Effector memory CD8-positive, alpha-beta T cell (primary cell): ENCODE measurements around the gene KCNMA1.

ENCODE experiments used
- ATAC-seq: fragments of 150-1000 bp; cut with Tn5 transposase; replicated peaks from 2 replicates; pipeline ENCODE4 v1.10.0; 2021; ENCODE audit warnings: mild to moderate bottlenecking, moderate library complexity
- DNase-seq, 3 experiments: peaks; one replicate each; pipeline ENCODE4 v3.0.0; 2021
- H3K27ac Mint-ChIP-seq, 2 donors: one replicate each; pipeline ENCODE4 v1.8.0; 2022; ENCODE audit warnings: mild to moderate bottlenecking in 2 of 2, mixed read lengths in 2 of 2, moderate library complexity in 2 of 2
- H3K27me3 Mint-ChIP-seq, 2 donors: one replicate each; pipeline ENCODE4 v1.8.0; 2022; ENCODE audit warnings: mixed read lengths in 2 of 2
- H3K36me3 Mint-ChIP-seq: one replicate; pipeline ENCODE4 v1.8.0; 2022; ENCODE audit warnings: mild to moderate bottlenecking, moderate library complexity, mixed read lengths; ENCODE audit not compliant: insufficient read depth
- H3K4me1 Mint-ChIP-seq, 2 donors: one replicate each; pipeline ENCODE4 v1.8.0; 2022; ENCODE audit warnings: low read depth in 2 of 2, mixed read lengths in 2 of 2
- H3K4me3 Mint-ChIP-seq, 2 donors: one replicate each; pipeline ENCODE4 v1.8.0; 2022; ENCODE audit warnings: mild to moderate bottlenecking in 2 of 2, mixed read lengths in 2 of 2, moderate library complexity in 2 of 2
- H3K9me3 Mint-ChIP-seq, 2 donors: one replicate each; pipeline ENCODE4 v1.8.0; 2022; ENCODE audit warnings: mixed read lengths in 2 of 2

The KCNMA1 gene

GRCh38 chr10:77049896-77050295, 587.7 kb downstream of the KCNMA1 start:
- Mint-ChIP-seq H3K4me1 (no peaks in the 10 kb centered on the region), H3K27ac (no peak overlapping the region)
- no peak for DNase-seq

GRCh38 chr10:77049146-77049545, 588.5 kb downstream of the KCNMA1 start:
- Mint-ChIP-seq H3K9me3 (no peaks in the 10 kb centered on the region), H3K4me3 (no peak overlapping the region), H3K36me3 (no peaks in the 10 kb centered on the region), H3K4me1 (no peaks in the 10 kb centered on the region), H3K27ac (no peak overlapping the region), H3K27me3 (peaks cover 13 to 23% of the 10 kb centered on the region in 2 donors)
- no peak for DNase-seq
- no peak for ATAC-seq

More at GRCh38 chr10:77049896-77050295, 587.7 kb downstream of the KCNMA1 start:
- Mint-ChIP-seq H3K4me3 (no peak overlapping the region), H3K9me3 (no peaks in the 10 kb centered on the region), H3K27me3 (peaks cover 16 to 24% of the 10 kb centered on the region in 2 donors), H3K36me3 (no peaks in the 10 kb centered on the region)
- ATAC-seq = no peak

GRCh38 chr10:77045085-77045484, 592.5 kb downstream of the KCNMA1 start:
- ATAC-seq (no peak), DNase-seq (no peak)
- H3K4me1 Mint-ChIP-seq = peaks cover 0 to 5% of the 10 kb centered on the region in 2 donors
- H3K4me3 Mint-ChIP-seq = no peak overlapping the region
- no peaks in the 10 kb centered on the region for H3K36me3 Mint-ChIP-seq
- peaks cover 0 to 17% of the 10 kb centered on the region in 2 donors for H3K27me3 Mint-ChIP-seq
- no peaks in the 10 kb centered on the region for H3K9me3 Mint-ChIP-seq
- H3K27ac Mint-ChIP-seq = no peak overlapping the region

GRCh38 chr10:77043420-77043763, 594.2 kb downstream of the KCNMA1 start:
- ATAC-seq (no peak), DNase-seq (no peak)
- peaks cover 0 to 5% of the 10 kb centered on the region in 2 donors for H3K4me1 Mint-ChIP-seq
- H3K4me3 Mint-ChIP-seq = no peak overlapping the region
- no peaks in the 10 kb centered on the region for H3K9me3 Mint-ChIP-seq
- peaks cover 0 to 9% of the 10 kb centered on the region in 2 donors for H3K27me3 Mint-ChIP-seq
- no peak overlapping the region for H3K27ac Mint-ChIP-seq
- H3K36me3 Mint-ChIP-seq = no peaks in the 10 kb centered on the region

GRCh38 chr10:77042706-77043419, 594.7 kb downstream of the KCNMA1 start:
- H3K9me3 Mint-ChIP-seq = no peaks in the 10 kb centered on the region
- H3K4me1 Mint-ChIP-seq = peaks cover 0 to 5% of the 10 kb centered on the region in 2 donors
- no peak overlapping the region for H3K27ac Mint-ChIP-seq
- H3K4me3 Mint-ChIP-seq = no peak overlapping the region
- DNase-seq = no peak
- peaks cover 0 to 9% of the 10 kb centered on the region in 2 donors for H3K27me3 Mint-ChIP-seq
- ATAC-seq = no peak
- H3K36me3 Mint-ChIP-seq = no peaks in the 10 kb centered on the region

- no peaks in the 10 kb centered on the region for H3K9me3 Mint-ChIP-seq
- peaks cover 0 to 9% of the 10 kb centered on the region in 2 donors for H3K27me3 Mint-ChIP-seq
- H3K4me3 Mint-ChIP-seq = peak overlapping the region; percentile 36 to 55
- peak in 2 of 3 experiments; percentile 0 to 1 for DNase-seq
- peaks cover 0 to 5% of the 10 kb centered on the region in 2 donors for H3K4me1 Mint-ChIP-seq
- ATAC-seq = peak; percentile 48
- H3K27ac Mint-ChIP-seq = peak overlapping the region; percentile 3 to 41
- no peaks in the 10 kb centered on the region for H3K36me3 Mint-ChIP-seq
Observed at GRCh38 chr10:77041636-77042258, 595.9 kb downstream of the KCNMA1 start.

- peaks cover 0 to 15% of the 10 kb centered on the region in 2 donors for H3K27me3 Mint-ChIP-seq
- no peak overlapping the region for H3K4me3 Mint-ChIP-seq
- ATAC-seq (no peak), DNase-seq (no peak)
- H3K36me3 Mint-ChIP-seq = no peaks in the 10 kb centered on the region
- peaks cover 0 to 5% of the 10 kb centered on the region in 2 donors for H3K4me1 Mint-ChIP-seq
- H3K27ac Mint-ChIP-seq = no peak overlapping the region
- H3K9me3 Mint-ChIP-seq = no peaks in the 10 kb centered on the region
Observed at GRCh38 chr10:77038407-77038806, 599.2 kb downstream of the KCNMA1 start.

GRCh38 chr10:77037735-77038403, 599.7 kb downstream of the KCNMA1 start:
- DNase-seq (no peak), ATAC-seq (no peak)
- Mint-ChIP-seq H3K27ac (peak overlapping the region in 1 of 2 donors; percentile 32), H3K4me3 (no peak overlapping the region), H3K27me3 (peaks cover 0 to 12% of the 10 kb centered on the region in 2 donors), H3K4me1 (peaks cover 0 to 5% of the 10 kb centered on the region in 2 donors), H3K9me3 (no peaks in the 10 kb centered on the region), H3K36me3 (no peaks in the 10 kb centered on the region)

- Mint-ChIP-seq H3K9me3 (no peaks in the 10 kb centered on the region), H3K36me3 (no peaks in the 10 kb centered on the region), H3K27ac (peak overlapping the region in 1 of 2 donors; percentile 32), H3K4me3 (no peak overlapping the region), H3K4me1 (peaks cover 0 to 5% of the 10 kb centered on the region in 2 donors), H3K27me3 (peaks cover 0 to 12% of the 10 kb centered on the region in 2 donors)
- DNase-seq = no peak
- ATAC-seq = no peak
Observed at GRCh38 chr10:77036993-77037734, 600.4 kb downstream of the KCNMA1 start.

- H3K4me3 Mint-ChIP-seq = no peak overlapping the region
- ATAC-seq (no peak), DNase-seq (no peak)
- H3K4me1 Mint-ChIP-seq = no peaks in the 10 kb centered on the region
- H3K27me3 Mint-ChIP-seq = peaks cover 0 to 16% of the 10 kb centered on the region in 2 donors
- H3K36me3 Mint-ChIP-seq = no peaks in the 10 kb centered on the region
- H3K9me3 Mint-ChIP-seq = no peaks in the 10 kb centered on the region
- no peak overlapping the region for H3K27ac Mint-ChIP-seq
Observed at GRCh38 chr10:77036276-77036675, 601.3 kb downstream of the KCNMA1 start.

GRCh38 chr10:77034795-77035194, 602.8 kb downstream of the KCNMA1 start:
- H3K27me3 Mint-ChIP-seq = peaks cover 0 to 17% of the 10 kb centered on the region in 2 donors
- no peak overlapping the region for H3K4me3 Mint-ChIP-seq
- H3K36me3 Mint-ChIP-seq = no peaks in the 10 kb centered on the region
- DNase-seq = no peak
- H3K4me1 Mint-ChIP-seq = no peaks in the 10 kb centered on the region
- H3K9me3 Mint-ChIP-seq = no peaks in the 10 kb centered on the region
- no peak for ATAC-seq
- H3K27ac Mint-ChIP-seq = no peak overlapping the region

GRCh38 chr10:77034240-77034639, 603.4 kb downstream of the KCNMA1 start:
- no peak overlapping the region for H3K27ac Mint-ChIP-seq
- no peak for DNase-seq

GRCh38 chr10:77032188-77032570, 605.4 kb downstream of the KCNMA1 start:
- no peak overlapping the region for H3K27ac Mint-ChIP-seq
- H3K27me3 Mint-ChIP-seq = peaks cover 0 to 27% of the 10 kb centered on the region in 2 donors
- H3K4me3 Mint-ChIP-seq = no peak overlapping the region
- H3K36me3 Mint-ChIP-seq = no peaks in the 10 kb centered on the region
- ATAC-seq (no peak), DNase-seq (no peak)
- no peaks in the 10 kb centered on the region for H3K9me3 Mint-ChIP-seq
- no peaks in the 10 kb centered on the region for H3K4me1 Mint-ChIP-seq

More at GRCh38 chr10:77034240-77034639, 603.4 kb downstream of the KCNMA1 start:
- Mint-ChIP-seq H3K4me3 (no peak overlapping the region), H3K4me1 (no peaks in the 10 kb centered on the region), H3K9me3 (no peaks in the 10 kb centered on the region), H3K36me3 (no peaks in the 10 kb centered on the region), H3K27me3 (peaks cover 0 to 17% of the 10 kb centered on the region in 2 donors)
- ATAC-seq = no peak
